OCI-LY1 (cell line): ENCODE data around the gene LRTM2.

Experiments used
- EZH2 ChIP-seq: fragments of 200-600 bp; sonication (generic), shearing (Covaris generic); IDR thresholded peaks from 2 replicates; pipeline ENCODE4 v1.8.0; 2017; ENCODE audit warnings: borderline replicate concordance, mixed run types, mild to moderate bottlenecking, antibody characterized with exemption, low read length, moderate library complexity, mixed read lengths
- TF ChIP-seq, protein P1 (sequence below): fragments of 200-600 bp; sonication (generic), shearing (Covaris generic); IDR thresholded peaks from 2 replicates; pipeline ENCODE4 v1.5.1; 2017; ENCODE audit warnings: mild to moderate bottlenecking, antibody characterized with exemption, low read length, moderate library complexity, mixed read lengths

DNA sequence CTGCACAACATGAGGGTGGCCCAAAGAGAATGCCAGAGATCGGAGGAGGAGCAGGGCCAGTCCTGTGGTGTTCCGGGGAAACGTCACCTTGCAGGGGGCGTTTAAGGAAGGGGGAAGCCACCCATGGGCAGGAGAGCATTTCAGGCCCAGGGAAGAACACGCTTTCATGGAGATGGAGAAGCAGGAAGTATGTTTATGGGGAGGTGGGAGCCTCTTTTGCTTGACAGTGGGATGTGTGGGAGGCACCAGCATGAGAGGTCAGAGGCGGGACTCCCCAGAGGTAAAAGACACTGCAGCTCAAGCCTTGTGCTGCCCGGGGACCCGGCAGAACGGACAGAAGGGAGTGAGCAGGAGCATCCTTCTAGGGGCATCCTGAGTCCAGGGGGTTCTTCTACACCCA is 1.3 kb upstream of the LRTM2 start:
- TF ChIP-seq, protein P1, sequence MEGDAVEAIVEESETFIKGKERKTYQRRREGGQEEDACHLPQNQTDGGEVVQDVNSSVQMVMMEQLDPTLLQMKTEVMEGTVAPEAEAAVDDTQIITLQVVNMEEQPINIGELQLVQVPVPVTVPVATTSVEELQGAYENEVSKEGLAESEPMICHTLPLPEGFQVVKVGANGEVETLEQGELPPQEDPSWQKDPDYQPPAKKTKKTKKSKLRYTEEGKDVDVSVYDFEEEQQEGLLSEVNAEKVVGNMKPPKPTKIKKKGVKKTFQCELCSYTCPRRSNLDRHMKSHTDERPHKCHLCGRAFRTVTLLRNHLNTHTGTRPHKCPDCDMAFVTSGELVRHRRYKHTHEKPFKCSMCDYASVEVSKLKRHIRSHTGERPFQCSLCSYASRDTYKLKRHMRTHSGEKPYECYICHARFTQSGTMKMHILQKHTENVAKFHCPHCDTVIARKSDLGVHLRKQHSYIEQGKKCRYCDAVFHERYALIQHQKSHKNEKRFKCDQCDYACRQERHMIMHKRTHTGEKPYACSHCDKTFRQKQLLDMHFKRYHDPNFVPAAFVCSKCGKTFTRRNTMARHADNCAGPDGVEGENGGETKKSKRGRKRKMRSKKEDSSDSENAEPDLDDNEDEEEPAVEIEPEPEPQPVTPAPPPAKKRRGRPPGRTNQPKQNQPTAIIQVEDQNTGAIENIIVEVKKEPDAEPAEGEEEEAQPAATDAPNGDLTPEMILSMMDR, result no peak
- no peak for TF ChIP-seq EZH2
